ENCODE data around the gene DCLRE1C.
"Not testable (repeated sequence)": the region's sequence is repeated elsewhere in the genome, so short reads cannot be mapped to it uniquely, and the experiment has no call there.

Gene DCLRE1C
- long read RNA-seq, transcript DCLRE1C-204 (13 exons, 2,637 nt): minor isoform, 8 of 272 reads
- long read RNA-seq, transcript DCLRE1C-209 (14 exons, 2,354 nt): major isoform, 63 of 272 reads
- long read RNA-seq, transcript DCLRE1C-206 (15 exons, 2,485 nt): minor isoform, 25 of 272 reads
- long read RNA-seq, transcript DCLRE1C-208 (15 exons, 2,463 nt): minor isoform, 18 of 272 reads
- long read RNA-seq, partial matches to known transcripts: 35 of 272 reads
- long read RNA-seq, other reads (novel, unspliced or antisense): 116 of 272 reads

DNA sequence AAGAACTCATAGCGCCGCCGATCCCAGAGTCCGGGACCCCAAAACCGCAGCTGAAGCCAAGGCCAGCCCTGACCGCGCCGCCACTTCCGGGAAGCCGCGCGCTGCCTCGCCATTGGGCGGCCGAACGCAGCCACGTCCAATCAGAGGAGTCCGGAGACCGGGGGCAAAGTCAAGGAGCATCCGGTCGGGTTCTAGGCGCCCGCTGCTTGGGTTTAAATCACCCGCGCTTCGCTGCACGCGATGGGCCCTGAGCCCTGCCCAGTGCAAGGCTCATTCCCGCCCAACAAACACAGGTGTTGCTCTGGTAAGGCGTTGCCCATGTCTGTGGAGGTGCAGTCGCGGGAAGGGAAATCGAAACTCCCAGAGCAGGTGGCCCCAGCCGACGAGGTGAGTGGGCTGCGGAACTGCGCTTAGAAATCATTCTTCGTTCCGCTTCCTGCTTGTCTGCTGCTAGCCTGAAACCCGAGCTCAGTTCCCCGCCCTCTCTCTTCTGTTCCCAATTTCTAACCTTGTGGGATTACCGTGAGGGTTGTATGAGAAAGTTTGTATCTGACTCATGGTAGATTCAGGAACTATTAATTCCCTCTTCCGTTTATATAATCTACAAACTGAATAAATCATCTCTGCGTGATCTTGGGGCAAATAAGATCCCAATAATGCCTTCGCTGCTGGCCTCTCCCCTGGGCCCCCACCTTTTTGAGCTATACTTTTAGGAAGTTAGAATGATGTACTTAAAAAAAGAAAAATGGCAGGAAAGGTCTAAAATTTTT lies at the start of gene DCLRE1C:
Gene DCLRE1C, minus strand, starts transcription at position 96 of the 770 bp plus-strand sequence. Its CDS starts 86 bp downstream, at position 10.
- H3K27ac ChIP-seq (replicated peaks): peak within 1 kb of the TSS; percentile 88
- peak within 1 kb of the TSS; percentile 60 for H3K4me3 ChIP-seq (replicated peaks; ENCODE audit: insufficient read depth, low read length)
- H3K27me3 ChIP-seq (ENCODE audit: insufficient read depth, poor library complexity, severe bottlenecking): no peaks in the 10 kb centered on the region
- peak; percentile 67 for TF ChIP-seq POLR2AphosphoS5 (IDR thresholded peaks at IDR 0.05; ENCODE audit: low read depth)
- peak; percentile 57; the same call in 1 of the 2 replicates for TF ChIP-seq SPI1 (IDR thresholded peaks at IDR 0.05; ENCODE audit: borderline replicate concordance, low read depth)
- TF ChIP-seq GABPA (IDR thresholded peaks at IDR 0.05; ENCODE audit: low read depth): peak; percentile 41; the same call in 1 of the 2 replicates
- TF ChIP-seq, protein P1, sequence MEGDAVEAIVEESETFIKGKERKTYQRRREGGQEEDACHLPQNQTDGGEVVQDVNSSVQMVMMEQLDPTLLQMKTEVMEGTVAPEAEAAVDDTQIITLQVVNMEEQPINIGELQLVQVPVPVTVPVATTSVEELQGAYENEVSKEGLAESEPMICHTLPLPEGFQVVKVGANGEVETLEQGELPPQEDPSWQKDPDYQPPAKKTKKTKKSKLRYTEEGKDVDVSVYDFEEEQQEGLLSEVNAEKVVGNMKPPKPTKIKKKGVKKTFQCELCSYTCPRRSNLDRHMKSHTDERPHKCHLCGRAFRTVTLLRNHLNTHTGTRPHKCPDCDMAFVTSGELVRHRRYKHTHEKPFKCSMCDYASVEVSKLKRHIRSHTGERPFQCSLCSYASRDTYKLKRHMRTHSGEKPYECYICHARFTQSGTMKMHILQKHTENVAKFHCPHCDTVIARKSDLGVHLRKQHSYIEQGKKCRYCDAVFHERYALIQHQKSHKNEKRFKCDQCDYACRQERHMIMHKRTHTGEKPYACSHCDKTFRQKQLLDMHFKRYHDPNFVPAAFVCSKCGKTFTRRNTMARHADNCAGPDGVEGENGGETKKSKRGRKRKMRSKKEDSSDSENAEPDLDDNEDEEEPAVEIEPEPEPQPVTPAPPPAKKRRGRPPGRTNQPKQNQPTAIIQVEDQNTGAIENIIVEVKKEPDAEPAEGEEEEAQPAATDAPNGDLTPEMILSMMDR (IDR thresholded peaks at IDR 0.05; ENCODE audit: insufficient read depth, low read length): no peak
- peak; percentile 51 to 81 for DNase-seq (ENCODE audit: low read depth in 1 of 2, low spot score in 1 of 2)

DNA sequence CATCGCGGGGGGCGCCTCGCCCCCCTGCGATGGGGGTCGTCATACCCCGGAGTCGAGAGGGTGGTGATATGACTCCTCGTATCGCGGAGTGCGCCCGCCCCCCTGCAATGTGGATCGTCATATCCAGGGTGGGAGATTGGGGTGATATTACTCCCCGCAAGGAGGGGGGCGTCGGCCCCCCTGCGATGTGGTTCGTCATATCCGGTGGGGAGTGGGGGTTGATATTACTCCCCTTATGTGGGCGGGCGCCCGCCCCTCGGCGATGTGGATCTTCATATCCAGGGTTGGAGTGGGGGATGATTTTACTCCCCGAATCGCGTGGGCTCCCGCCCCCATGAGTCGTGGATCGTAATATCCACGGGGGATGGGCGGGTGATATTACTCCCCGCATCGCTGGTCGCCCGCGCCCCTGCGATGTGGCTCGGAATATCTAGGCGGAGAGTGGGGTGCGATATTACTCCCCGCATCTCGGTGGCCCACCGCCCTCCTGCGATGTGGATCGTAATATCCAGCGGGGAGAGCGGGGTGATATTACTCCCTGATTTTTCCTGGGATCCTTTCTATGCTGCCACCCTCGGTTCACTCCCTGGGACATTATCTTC lies 42.2 kb upstream of the DCLRE1C start:
- Histone ChIP-seq H3K27me3 (ENCODE audit: insufficient read depth, poor library complexity, severe bottlenecking) (no peaks in the 10 kb centered on the region), H3K27ac (replicated peaks) (no peak overlapping the region), H3K4me3 (replicated peaks; ENCODE audit: insufficient read depth, low read length) (no peak overlapping the region)
- TF ChIP-seq, protein P1 (IDR thresholded peaks at IDR 0.05; ENCODE audit: insufficient read depth, low read length): no peak
- TF ChIP-seq SPI1 (IDR thresholded peaks at IDR 0.05; ENCODE audit: borderline replicate concordance, low read depth): no peak
- no peak for TF ChIP-seq POLR2AphosphoS5 (IDR thresholded peaks at IDR 0.05; ENCODE audit: low read depth)
- no peak for TF ChIP-seq GABPA (IDR thresholded peaks at IDR 0.05; ENCODE audit: low read depth)
- TF ChIP-seq, protein P2, sequence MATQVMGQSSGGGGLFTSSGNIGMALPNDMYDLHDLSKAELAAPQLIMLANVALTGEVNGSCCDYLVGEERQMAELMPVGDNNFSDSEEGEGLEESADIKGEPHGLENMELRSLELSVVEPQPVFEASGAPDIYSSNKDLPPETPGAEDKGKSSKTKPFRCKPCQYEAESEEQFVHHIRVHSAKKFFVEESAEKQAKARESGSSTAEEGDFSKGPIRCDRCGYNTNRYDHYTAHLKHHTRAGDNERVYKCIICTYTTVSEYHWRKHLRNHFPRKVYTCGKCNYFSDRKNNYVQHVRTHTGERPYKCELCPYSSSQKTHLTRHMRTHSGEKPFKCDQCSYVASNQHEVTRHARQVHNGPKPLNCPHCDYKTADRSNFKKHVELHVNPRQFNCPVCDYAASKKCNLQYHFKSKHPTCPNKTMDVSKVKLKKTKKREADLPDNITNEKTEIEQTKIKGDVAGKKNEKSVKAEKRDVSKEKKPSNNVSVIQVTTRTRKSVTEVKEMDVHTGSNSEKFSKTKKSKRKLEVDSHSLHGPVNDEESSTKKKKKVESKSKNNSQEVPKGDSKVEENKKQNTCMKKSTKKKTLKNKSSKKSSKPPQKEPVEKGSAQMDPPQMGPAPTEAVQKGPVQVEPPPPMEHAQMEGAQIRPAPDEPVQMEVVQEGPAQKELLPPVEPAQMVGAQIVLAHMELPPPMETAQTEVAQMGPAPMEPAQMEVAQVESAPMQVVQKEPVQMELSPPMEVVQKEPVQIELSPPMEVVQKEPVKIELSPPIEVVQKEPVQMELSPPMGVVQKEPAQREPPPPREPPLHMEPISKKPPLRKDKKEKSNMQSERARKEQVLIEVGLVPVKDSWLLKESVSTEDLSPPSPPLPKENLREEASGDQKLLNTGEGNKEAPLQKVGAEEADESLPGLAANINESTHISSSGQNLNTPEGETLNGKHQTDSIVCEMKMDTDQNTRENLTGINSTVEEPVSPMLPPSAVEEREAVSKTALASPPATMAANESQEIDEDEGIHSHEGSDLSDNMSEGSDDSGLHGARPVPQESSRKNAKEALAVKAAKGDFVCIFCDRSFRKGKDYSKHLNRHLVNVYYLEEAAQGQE (IDR thresholded peaks at IDR 0.05; ENCODE audit: insufficient replicate concordance, low read depth): no peak
- DNase-seq (ENCODE audit: low read depth in 1 of 2, low spot score in 1 of 2): no peak

DNA sequence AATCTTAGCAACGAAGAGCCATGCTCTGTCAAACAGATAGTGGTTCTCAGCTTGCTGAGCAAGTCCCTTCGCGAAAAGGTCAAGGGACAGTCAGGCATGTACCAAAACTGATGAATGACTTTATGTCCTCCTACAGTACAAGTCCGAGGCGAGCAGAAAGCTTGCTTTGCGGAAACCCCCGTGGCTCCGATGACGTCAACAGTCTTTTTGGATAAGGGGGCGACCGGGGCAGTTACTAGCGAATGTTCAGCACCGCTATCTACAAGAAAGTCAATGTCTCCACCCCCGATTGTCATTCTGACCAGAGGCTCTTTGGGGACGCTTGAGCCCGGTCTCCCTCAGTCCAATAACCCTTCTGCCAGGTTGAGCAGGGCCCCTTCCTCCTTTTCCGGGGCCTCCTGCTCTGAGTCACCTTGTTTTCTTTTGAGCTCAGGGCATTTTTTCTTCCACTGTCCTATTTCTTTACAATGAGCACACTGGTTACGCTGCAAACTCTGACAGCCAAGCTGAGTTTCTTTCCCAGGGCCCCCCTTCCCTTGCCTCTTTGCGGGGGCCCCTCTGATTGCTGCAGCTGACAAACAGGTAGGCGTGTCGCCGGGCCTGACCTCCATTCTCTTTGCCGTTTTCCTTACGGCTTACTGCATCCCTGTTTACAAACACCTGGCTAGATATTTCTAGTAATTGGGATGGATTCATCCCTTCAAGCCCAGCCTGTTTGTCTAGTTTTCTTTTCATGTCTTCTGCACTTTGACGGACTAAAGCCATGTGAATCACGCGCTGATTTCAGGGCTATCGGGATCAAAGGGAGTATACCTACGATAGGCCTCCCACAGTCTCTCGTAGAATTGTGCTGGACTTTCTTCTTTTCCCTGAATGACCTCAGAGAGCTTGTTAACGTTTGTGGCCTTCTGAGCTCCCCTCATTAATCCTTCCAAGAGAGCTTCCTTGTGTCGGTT lies 39.9 kb upstream of the DCLRE1C start:
- H3K27ac ChIP-seq (replicated peaks): not testable (repeated sequence)

DNA sequence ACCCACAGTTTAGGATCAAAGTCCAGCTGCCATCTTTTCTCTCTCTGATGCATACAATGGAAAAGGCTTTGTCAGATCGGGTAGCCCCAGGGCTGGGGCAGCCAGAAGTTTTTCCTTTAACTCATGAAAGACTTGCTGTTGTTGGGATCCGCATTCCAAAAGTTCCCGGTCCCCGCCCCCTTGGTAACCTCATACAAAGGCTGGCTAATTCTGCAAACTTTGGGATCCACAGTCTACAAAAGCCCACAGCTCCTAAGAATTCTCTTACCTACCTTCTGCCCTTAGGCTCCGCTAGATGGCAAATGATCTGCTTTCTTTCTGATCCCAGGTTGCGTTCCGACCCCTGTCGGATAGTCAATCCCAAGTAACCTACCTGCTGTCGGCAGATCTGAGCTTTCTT lies 38.4 kb upstream of the DCLRE1C start:
- not testable (repeated sequence) for H3K27ac ChIP-seq (replicated peaks); H3K4me3 ChIP-seq (replicated peaks; ENCODE audit: insufficient read depth, low read length); H3K27me3 ChIP-seq (ENCODE audit: insufficient read depth, poor library complexity, severe bottlenecking); DNase-seq (ENCODE audit: low read depth in 1 of 2, low spot score in 1 of 2)

More for the DNA sequence above, 39.9 kb upstream of the DCLRE1C start:
- not testable (repeated sequence) for H3K27me3 ChIP-seq (ENCODE audit: insufficient read depth, poor library complexity, severe bottlenecking); DNase-seq (ENCODE audit: low read depth in 1 of 2, low spot score in 1 of 2); H3K4me3 ChIP-seq (replicated peaks; ENCODE audit: insufficient read depth, low read length)

DNA sequence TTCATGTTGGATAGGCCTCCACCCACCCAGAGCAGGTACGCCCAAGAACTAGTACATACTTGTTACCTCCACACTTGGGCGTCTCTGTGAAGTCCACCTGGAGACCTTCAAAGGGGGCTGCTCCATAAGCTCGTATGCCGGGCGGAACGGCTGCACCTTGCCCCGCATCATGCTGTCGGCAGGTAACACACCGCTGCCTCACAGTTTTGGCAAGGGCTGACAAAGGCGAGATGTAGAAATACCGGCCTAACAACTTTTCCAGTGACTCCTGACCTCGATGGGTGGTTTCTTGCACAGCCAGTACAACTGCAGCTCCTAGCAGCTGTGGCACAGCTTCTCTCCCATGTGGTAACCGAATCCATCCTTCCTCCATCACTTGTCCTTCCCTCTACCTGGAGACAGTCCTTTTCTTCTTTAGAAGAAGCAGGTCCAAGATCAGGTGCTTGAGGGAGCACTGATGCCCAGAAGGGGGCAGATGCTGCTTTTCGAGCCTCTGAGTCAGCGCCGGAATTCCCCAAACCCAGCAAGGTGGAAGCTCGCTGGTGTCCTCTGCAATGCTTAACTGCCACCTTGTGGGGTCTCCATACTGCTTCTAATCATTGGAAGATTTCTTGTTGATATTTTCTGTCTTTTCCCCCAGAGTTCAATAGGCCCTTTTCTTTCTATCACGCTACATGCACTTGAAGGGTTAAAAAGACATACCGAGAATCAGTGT lies 37.3 kb upstream of the DCLRE1C start:
- DNase-seq (ENCODE audit: low read depth in 1 of 2, low spot score in 1 of 2); H3K4me3 ChIP-seq (replicated peaks; ENCODE audit: insufficient read depth, low read length): not testable (repeated sequence)

DNA sequence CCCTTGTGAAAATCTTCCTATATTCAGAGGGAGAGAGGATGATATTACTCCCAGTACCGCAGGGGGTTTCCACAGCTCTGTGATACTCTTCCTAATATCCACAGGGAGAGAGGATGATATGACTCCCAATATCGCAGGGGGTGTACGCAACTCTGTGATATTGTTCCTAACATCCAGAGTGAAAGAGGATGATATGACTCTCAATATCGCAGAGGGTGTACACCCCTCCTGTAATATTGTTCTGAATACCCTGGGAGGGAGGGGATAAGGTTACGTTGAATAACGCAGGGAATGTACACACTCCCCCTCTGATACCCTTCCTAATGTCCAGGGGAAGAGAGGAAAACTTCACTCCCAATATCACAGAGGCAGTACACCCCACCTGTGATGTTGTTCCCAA lies 35.7 kb upstream of the DCLRE1C start:
- not testable (repeated sequence) for H3K4me3 ChIP-seq (replicated peaks; ENCODE audit: insufficient read depth, low read length); H3K27ac ChIP-seq (replicated peaks); H3K27me3 ChIP-seq (ENCODE audit: insufficient read depth, poor library complexity, severe bottlenecking); DNase-seq (ENCODE audit: low read depth in 1 of 2, low spot score in 1 of 2)

More for the DNA sequence above, 37.3 kb upstream of the DCLRE1C start:
- H3K27ac ChIP-seq (replicated peaks); H3K27me3 ChIP-seq (ENCODE audit: insufficient read depth, poor library complexity, severe bottlenecking): not testable (repeated sequence)

Measured in HL-60 (cell line).